Activated CD8-positive, alpha-beta memory T cell treated with anti-CD3 and anti-CD28 coated beads, Interleukin-2, amount 50 U/mL, for 24 hours (primary cell): Measurements from ENCODE around the gene EXOC2.
"Not testable (repeated sequence)": the region's sequence is repeated elsewhere in the genome, so short reads cannot be mapped to it uniquely, and the experiment has no call there.

Experiments used
- DNase-seq: peaks from one replicate; pipeline ENCODE4 v3.0.0-alpha.2; 2020; ENCODE audit errors: extremely low read depth

Gene EXOC2

DNA sequence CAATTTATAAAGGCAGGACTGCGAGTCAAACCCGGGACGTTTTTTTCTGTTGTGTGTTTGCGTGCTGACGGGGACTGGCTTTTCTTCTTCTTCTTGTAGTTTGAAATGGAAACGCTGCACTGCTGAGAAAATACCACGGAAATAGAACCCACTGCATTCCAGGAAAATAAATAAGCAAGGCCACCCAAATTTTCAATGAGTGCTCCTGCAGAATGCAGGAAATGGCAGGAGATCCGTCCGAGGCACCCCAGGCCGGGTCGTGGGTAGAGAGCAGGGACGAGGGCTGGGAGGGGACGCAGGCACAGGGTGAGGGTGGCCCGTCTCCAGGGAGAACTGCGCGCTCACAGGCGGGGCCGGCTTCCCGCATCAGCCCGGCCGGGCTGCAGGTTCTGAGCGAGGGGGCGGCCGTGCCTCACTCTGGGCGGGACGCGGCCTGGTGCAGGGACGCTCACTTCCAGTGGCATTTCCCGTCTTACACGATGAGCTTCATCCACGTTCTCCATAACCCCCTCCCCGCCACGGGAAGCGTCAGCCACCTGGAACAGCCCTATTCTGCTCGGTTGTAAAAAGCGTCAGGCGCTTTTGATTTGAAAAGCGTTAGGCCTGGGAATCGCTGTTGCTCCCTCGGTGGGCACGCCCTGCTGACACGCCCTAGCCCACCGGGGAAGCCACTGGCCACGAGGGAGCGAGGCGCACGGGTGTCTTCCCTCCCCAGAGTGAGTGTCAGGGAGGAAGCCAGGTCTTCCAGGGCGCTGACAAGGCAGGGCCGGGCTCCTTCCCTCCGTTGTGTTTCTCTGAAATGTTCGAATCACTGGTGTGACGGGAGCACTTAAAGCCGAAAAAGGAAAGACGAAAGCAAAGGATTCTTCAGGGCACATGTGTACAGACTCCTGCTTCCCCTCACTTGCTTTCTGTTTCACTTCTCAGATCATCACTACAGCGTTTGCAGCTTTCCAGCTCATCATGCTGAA lies 17.9 kb upstream of the EXOC2 start:
- DNase-seq: peak; percentile 9

DNA sequence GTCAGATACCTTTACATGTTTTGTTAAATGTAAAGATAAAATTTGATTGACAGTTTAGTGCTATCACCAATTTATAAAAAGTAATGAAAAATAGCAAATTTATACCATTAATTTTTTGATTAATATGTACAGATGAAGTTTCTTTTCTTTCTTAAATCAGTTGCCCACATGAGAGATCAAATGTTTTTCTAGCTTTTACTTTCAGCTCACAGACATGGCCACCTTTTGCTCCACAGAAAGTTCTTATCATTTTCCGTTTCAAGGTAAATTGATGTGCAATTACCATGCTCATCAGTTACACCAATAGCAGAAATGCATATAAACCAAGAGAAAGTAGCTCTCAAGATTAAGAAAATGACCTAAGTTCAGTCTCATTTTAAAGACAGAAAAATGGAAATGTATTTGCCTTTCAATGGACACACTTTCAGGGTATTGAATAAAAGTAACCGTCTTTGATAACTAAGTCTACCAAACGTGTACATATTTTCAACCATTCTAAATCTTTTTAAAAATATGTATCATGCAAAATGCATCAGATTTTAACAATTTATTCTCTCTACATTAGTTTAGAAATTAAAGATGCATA lies 16.6 kb upstream of the EXOC2 start:
- DNase-seq: no peak

- no peak for DNase-seq
Observed at GRCh38 chr6:708237-708598, 15.3 kb upstream of the EXOC2 start.

- no peak for DNase-seq
Observed at GRCh38 chr6:707576-708236, 14.8 kb upstream of the EXOC2 start.

- no peak for DNase-seq
Observed at GRCh38 chr6:706819-707381, 14.0 kb upstream of the EXOC2 start.

- no peak for DNase-seq
Observed at GRCh38 chr6:706146-706545, 13.2 kb upstream of the EXOC2 start.

DNA sequence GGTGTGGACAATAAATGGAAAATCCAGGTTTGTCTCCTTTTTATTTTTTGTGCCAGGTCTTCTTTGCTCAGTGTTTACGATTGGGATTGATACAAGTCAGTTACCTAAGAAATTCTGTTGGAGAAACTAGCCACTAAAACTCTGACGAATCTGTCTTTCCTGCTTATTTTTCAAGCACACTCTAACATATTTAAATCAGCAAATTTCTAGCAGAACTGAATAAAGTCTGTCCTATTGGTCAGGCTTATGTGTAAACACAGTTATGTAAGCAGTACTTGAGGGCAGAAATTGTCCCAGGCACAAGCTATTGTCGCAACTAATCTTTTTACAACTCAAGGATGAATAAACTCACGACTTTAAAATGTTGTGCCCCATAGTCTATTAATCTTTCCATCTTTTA lies 12.1 kb upstream of the EXOC2 start:
- no peak for DNase-seq

- DNase-seq: no peak
Observed at GRCh38 chr6:704046-704445, 11.1 kb upstream of the EXOC2 start.

DNA sequence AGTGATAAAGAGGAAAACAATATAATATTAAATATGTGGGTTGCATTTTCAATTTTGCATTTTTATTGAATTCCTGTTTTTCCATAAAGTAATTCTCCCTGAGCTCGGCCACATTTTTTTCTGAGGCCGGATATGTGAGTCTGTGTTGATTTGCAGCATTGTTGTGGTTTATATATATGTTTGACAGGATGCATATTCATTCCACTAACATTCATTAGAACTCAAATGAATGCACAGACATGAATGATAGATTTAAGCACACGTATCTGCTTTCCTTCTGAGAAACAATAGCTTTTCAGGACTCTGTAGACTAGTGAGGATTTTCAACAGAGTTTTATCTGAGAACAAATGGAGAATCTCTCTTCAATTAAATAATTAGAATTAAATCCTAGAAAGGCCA lies 10.6 kb upstream of the EXOC2 start:
- no peak for DNase-seq

DNA sequence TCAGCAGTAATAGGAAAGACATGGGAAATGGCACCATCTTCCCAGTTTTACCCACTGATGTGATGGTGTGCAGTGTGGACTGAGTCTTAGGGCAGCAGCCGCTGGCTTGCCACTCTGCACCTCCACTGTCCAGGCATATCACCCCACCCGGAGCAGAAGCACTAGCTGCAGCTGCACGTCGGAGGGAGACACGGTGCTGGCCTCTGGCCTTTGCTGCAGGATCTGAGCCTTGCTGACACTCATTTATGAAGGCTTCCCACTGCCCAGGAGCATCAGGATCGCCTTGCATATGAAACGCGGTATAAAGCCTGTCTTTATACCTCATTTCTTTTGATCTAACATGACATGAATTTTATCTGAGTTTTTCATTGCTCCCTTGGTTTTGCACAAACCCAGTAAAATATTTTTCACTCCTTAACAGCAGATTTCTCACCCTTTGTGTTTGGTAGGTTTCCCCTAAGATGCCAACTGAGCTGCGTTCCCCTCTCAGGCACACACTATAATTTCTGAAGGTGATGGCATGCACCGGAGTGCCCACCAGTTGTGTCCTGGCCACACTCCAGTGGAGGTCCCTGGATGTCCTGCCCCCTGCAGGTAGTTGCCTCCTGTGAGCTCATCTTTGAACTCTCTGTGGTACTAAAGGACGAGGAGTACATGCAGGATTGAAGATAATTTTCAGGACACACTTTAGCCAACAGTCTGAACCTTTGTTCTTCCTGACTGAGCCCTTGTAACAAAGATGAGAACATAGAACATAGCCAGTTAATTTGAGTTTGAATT lies 9.0 kb upstream of the EXOC2 start:
- DNase-seq: no peak

DNA sequence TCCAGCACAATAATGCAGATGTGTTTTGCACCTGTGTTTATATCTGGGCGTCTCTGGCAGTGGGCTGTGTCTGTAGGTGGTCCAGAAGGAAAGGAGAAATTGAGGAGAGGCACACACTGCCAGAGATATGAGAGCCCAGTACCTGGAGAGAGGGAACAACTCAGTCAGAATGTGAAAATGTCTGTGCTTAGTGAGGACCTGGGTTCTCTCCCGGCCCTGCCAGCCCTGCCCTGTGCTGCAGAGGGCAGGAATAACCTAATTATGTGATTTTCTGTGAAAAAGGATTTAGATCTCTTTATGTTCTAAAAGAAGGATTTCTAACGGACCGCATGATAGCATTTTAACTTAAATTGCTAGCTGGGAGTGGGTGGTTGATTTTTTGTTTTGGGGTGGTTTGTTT lies 8.3 kb upstream of the EXOC2 start:
- no peak for DNase-seq

DNA sequence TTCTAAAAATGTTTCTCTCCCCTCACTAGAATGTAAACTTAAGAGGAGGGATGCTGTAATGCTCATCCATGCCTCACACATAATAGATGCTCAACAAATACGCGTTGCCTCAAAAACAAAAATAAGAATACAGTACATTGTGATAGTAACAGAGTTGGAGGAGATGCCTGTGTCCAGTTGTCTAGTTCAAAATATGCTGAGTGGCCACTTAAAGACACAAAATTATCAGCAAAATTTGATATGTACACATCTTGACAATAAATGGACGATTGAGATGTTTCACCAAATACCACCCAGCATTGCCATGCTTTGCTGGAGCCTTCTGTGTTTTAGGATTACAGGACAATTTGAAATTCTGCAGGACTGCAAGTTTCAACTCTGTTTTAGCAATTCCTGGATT lies 7.6 kb upstream of the EXOC2 start:
- no peak for DNase-seq

DNA sequence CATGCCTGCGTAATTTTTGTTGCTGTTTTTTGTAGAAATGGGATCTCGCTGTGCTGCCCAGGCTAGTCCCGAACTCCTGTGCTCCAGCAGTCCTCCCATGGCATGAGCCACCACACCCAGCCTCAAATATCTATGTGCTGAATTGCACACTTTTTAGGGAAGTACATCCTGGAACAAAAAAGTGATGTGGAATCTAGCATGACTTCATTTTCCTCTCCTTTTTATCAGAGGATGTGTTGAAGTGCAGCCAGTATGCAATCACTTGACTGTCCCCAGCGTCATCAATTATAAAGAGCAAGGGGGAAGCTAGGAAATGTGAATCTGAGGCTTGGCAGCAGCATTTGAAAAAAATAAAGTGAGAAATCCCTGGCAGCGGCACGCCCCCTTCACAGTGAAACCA lies 6.4 kb upstream of the EXOC2 start:
- no peak for DNase-seq

DNA sequence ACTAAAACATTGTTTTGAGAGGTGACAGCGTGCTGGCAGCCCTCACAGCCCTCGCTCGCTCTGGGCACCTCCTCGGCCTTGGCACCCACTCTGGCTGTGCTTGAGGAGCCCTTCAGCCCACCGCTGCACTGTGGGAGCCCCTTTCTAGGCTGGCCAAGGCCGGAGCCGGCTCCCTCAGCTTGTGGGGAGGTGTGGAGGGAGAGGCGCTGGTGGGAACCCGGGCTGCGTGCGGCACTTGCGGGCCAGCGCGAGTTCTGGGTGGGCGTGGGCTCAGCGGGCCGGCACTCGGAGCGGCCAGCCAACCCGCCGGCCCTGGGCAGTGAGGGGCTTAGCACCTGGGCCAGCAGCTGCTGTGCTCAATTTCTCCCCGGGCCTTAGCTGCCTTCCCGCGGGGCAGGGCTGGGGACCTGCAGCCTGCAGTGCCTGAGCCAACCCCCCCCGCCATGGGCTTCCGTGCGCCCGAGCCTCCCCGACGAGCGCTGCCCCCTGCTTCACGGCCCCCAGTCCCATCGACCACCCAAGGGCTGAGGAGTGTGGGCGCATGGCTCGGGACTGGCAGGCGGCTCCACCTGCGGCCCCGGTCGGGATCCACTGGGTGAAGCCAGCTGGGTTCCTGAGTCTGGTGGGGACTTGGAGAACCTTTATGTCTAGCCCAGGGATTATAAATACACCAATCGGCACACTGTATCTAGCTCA lies 1.6 kb upstream of the EXOC2 start:
- DNase-seq: not testable (repeated sequence)

- DNase-seq: no peak
Observed at GRCh38 chr6:693723-694009, 727 bp upstream of the EXOC2 start.

DNA sequence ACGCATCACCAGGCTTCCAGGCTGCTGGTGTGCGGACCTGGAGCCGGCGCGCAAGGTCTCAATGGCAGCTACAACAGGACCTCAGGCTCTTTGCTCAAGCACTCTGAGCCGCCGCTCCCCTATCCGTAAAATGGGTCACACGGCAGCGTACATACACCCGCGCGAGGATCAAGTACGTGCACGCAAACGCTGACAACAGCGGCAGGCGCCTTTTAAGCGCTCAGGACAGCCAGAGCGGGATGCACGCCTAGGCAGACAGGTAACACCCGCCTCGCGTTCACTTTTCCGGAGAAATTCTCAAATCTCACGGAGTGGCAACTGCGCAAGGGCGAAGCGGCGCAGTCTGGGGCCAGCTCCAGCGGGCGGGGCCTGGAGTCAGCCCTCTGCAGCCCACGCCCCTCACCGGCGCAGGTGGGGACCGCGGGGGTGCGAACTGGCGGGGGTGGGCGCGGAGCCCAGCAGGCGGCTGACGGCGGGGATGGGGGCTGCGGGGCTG lies 535 bp downstream of the EXOC2 start:
- peak; percentile 40 for DNase-seq

DNA sequence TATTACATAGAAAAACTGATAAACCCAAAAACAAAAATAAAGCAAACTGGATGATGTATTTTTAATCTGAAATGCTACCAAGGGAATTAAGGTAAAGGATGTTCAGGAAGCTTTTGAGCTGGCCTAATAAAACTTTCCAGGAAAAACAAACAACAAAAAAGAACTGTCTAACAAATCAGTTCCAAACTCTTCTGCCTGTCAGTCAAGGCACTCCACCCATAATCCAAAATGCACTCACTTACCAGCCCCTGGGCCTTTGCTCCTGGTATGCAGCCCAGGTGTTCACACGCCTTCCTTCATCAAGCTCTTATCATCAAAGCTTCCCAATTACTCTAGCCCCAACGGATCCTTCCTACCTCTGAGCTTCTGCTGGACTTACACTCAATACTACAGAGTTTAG lies 3.7 kb downstream of the EXOC2 start:
- DNase-seq: no peak

GRCh38 chr6:686497-686896 lies 6.4 kb downstream of the EXOC2 start:
- DNase-seq: no peak

- DNase-seq: no peak
Observed at GRCh38 chr6:684831-685636, 7.9 kb downstream of the EXOC2 start.

- DNase-seq: no peak
Observed at GRCh38 chr6:683742-684440, 9.0 kb downstream of the EXOC2 start.
